ENCODE data around the gene C5.

Gene C5

DNA sequence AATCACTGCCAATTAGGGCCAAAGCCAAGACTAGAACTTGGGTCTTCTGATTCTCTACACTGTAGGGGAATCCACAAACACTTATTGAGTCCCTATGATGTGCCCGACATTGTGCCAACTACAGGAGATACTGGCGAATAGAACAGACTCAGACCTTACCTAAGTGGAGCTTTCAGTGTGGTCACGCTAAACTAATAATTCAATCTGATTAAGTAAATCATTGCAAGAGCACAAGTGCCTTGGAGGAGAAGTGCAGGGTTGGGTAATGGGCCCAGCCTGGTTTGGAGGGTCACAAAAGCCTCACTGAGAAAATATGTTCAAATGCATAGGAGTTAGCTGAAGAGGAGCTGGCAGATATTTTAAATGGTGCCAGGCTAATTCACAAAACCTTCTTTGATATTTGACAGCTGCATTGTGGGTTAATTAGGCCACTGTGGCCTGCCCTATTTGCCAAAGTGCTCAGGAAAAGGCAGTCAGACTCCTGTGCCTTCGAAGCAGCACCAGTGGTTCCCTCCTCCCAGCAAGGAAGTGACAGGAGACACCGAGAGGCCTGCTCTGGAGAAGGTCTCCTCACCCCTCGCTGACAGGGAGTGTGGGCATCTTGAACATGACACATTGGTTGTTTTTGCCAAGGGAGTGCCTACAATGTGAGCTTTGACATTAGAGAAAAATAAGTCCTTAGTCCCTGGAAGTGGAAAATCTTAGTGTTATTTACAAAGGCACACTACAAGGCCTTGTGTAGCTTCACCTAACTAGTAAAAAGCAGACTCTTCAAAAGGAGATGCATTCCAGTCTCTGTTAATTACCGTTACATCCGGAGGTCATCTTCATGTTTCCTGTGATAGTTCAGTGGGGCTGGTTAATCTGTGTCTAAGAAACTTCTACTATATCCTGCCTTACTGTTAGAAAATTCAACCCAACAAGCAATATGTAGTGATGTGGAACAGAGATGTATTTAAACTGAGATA lies 99.4 kb downstream of the C5 start:
- no peak overlapping the region for H3K4me3 ChIP-seq (replicated peaks; ENCODE audit: low read depth, low read length)
- TF ChIP-seq, protein P1, sequence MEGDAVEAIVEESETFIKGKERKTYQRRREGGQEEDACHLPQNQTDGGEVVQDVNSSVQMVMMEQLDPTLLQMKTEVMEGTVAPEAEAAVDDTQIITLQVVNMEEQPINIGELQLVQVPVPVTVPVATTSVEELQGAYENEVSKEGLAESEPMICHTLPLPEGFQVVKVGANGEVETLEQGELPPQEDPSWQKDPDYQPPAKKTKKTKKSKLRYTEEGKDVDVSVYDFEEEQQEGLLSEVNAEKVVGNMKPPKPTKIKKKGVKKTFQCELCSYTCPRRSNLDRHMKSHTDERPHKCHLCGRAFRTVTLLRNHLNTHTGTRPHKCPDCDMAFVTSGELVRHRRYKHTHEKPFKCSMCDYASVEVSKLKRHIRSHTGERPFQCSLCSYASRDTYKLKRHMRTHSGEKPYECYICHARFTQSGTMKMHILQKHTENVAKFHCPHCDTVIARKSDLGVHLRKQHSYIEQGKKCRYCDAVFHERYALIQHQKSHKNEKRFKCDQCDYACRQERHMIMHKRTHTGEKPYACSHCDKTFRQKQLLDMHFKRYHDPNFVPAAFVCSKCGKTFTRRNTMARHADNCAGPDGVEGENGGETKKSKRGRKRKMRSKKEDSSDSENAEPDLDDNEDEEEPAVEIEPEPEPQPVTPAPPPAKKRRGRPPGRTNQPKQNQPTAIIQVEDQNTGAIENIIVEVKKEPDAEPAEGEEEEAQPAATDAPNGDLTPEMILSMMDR (IDR thresholded peaks at IDR 0.05; ENCODE audit: insufficient read depth, low read length, poor library complexity, severe bottlenecking) = no peak
- no peak for DNase-seq (ENCODE audit: extremely low read depth, insufficient read length)
- H3K36me3 ChIP-seq (ENCODE audit: control insufficient read depth, insufficient read depth, low read length) = no peaks in the 10 kb centered on the region
- H3K27me3 ChIP-seq (replicated peaks; ENCODE audit: control insufficient read depth, insufficient read depth, low read length) = no peaks in the 10 kb centered on the region

DNA sequence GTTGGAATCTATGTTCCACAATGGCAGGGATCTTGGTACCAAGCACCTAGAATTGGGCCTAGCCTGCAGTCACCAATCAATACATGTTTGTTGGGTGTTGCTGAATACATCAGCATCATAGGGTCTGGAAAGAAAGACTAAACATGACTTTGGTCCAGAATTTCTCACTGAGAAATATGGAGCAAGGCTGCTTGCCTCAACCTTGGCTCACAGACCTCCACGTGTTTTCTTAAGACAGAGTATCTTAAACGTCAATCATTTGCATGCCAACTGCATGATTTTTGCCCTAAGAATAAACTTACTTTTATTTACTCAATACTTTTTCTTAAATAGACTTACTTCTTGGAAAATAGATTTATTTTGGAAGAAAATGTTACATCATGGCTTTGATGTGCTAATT lies 100.8 kb downstream of the C5 start:
- TF ChIP-seq, protein P1 (IDR thresholded peaks at IDR 0.05; ENCODE audit: insufficient read depth, low read length, poor library complexity, severe bottlenecking) = no peak
- Histone ChIP-seq H3K27me3 (replicated peaks; ENCODE audit: control insufficient read depth, insufficient read depth, low read length) (no peaks in the 10 kb centered on the region), H3K36me3 (ENCODE audit: control insufficient read depth, insufficient read depth, low read length) (no peaks in the 10 kb centered on the region), H3K4me3 (replicated peaks; ENCODE audit: low read depth, low read length) (no peak overlapping the region)
- no peak for DNase-seq (ENCODE audit: extremely low read depth, insufficient read length)

DNA sequence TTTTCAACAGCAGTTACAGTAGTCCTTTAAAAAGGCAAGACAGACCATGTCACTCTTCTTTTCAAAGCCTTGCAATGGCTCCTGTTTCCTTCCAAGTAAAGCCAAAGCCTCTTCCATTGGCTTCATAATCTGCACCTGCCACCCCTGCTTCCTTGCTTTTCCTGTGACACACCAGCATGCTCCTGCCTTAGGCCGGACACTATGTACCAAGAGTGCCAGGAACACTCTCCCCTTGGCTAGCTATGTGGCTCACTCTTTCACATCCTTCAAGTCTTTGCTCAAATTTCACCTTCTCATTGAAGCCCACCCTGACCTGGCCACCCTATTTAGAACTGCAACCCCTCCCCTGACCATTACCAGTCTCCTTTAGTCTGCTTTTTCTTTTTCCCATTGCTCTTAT lies 101.3 kb downstream of the C5 start:
- TF ChIP-seq, protein P1 (IDR thresholded peaks at IDR 0.05; ENCODE audit: insufficient read depth, low read length, poor library complexity, severe bottlenecking) = no peak
- Histone ChIP-seq H3K36me3 (ENCODE audit: control insufficient read depth, insufficient read depth, low read length) (no peaks in the 10 kb centered on the region), H3K4me3 (replicated peaks; ENCODE audit: low read depth, low read length) (no peak overlapping the region), H3K27me3 (replicated peaks; ENCODE audit: control insufficient read depth, insufficient read depth, low read length) (no peaks in the 10 kb centered on the region)
- DNase-seq (ENCODE audit: extremely low read depth, insufficient read length) = no peak

DNA sequence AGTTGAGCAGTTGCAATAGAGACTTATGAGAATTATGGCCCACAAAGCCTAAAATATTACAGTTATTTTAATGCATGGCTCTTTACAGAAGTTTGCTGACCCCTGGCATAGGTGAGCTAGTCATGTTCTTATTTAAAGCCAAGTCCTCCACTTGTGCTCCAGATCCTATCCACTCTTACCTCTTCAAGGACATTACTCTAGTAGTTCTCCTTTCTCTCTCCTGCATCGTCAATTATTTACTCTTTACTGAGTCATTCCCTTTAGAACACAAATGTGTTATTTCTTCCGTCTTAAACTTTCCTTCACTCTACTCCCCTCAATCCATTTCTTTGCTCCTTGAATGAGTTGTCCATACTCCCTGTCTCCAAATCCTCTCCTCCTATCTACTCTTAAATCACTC lies 102.9 kb downstream of the C5 start:
- no peaks in the 10 kb centered on the region for H3K36me3 ChIP-seq (ENCODE audit: control insufficient read depth, insufficient read depth, low read length)
- no peak overlapping the region for H3K4me3 ChIP-seq (replicated peaks; ENCODE audit: low read depth, low read length)
- H3K27me3 ChIP-seq (replicated peaks; ENCODE audit: control insufficient read depth, insufficient read depth, low read length) = no peaks in the 10 kb centered on the region
- no peak for DNase-seq (ENCODE audit: extremely low read depth, insufficient read length)
- TF ChIP-seq, protein P1 (IDR thresholded peaks at IDR 0.05; ENCODE audit: insufficient read depth, low read length, poor library complexity, severe bottlenecking) = no peak

DNA sequence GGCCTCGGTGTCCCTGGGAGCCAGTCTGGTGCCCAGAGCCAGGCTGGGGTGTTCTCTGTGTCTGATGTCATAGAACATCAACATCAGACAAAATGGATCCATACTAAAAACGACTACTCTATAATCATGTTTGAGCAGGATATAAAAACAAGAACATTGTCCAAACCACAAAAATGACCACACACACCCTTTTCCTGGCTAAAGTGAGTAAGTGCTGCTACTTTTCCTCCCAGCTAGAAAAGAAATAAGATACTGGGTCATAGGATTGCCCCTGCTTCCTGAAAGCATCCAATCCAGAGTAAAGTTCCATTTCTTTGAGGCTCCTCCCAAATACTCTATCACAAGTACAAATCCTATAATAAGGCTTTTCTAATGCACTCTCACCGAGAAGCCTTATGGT lies 103.8 kb downstream of the C5 start:
- no peaks in the 10 kb centered on the region for H3K36me3 ChIP-seq (ENCODE audit: control insufficient read depth, insufficient read depth, low read length)
- no peaks in the 10 kb centered on the region for H3K27me3 ChIP-seq (replicated peaks; ENCODE audit: control insufficient read depth, insufficient read depth, low read length)
- DNase-seq (ENCODE audit: extremely low read depth, insufficient read length) = no peak
- TF ChIP-seq, protein P1 (IDR thresholded peaks at IDR 0.05; ENCODE audit: insufficient read depth, low read length, poor library complexity, severe bottlenecking) = no peak
- no peak overlapping the region for H3K4me3 ChIP-seq (replicated peaks; ENCODE audit: low read depth, low read length)
